ENCODE results near the gene EPDR1. TPM values are rescaled to one million over a fixed set of nuclear protein-coding genes. Genes with fewer than 3 reads are reported as not detected.

Gene EPDR1
- 7.9 TPM for total RNA-seq

DNA sequence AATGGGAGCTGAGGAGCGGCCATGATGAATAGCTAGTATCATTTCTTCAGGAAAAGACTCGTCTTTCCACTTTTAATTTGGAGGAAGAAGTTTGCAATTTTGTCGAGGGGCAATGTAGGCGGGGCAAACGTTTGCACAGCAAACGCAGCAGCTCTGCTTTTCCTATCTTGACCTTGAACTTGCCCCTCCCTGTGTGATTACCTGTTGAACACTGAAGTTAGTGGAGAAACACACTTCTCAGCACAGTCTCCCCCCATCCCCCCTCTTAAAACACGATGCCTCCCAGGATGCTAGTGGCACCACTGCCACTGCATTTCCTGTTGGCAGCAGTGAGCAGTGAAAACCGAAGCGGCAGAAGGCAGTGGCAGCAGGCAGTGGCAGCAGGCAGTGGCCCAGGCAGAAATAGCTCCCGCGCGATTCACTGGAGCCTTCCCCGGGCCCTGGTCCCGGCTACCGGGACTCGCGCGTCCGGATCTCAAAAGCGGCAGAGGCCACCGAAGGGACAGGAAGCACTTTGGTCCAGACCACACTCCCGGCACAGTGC is at the start of gene EPDR1:
Gene EPDR1 (plus strand): TSS at position 336 of the 544 bp plus-strand sequence. CDS start 300 bp downstream, outside the sequence.
- DNase-seq (ENCODE audit: low spot score) = peak; percentile 72

DNA sequence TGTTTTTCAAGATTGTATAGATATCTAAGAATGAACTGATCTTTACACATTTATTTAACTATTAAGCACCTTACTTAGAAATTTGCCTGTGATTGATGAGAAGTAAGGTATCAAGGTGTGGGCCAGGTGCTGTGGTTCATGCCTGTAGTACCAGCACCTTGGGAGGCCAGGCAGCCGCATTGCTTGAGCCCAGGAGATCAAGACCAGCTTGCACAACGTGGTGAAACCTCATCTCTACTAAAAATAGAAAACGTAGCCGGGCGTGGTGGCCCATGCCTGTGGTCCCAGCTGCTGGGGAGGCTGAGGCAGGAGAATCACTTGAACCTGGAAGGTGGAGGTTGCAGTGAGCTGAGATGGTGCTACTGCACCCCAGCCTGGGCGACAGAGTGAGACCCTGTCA is 38.4 kb upstream of the EPDR1 start:
- no peak for ATAC-seq
- no peak for DNase-seq (ENCODE audit: low spot score)

More for the DNA sequence above, at the start of gene EPDR1:
- ATAC-seq = peak; percentile 80

DNA sequence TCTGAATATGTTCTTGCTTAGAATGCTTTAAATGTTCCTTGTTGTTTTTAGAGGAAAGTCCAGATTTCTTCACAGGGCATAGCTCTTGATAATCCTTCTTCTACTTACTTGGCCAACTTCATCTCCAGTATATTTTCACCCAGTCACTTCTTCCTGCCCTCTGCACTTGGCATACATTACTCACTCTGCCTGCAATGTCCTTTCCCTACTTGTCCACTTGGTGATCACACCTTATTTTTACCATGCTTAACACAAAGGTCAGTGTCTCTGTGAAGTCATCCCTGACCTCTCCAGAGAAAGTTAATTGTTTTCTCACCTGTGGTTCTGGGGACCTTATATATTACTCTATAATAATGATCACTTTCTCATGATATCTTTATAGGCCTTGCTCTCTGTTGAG is 27.1 kb upstream of the EPDR1 start:
- no peak for ATAC-seq
- no peak for DNase-seq (ENCODE audit: low spot score)

DNA sequence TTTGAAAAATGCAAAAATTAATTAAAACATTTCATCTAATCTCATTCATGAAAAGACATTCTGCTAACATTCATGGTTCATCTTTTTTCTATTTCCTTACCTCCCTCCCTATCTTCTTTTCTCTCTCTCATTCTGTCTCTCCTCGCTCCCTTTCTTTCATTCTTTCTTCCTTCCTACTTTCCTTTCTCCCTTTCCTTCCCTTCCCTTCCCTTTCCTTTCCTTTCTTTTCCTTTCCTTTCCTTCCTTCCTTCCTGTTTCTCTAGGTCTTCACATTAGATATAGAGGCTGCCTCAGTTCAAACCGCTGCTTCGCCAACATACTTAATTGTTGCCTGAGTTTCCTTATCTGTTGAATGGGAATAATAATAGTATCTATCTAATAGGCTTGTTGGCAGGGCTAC is 25.8 kb upstream of the EPDR1 start:
- DNase-seq (ENCODE audit: low spot score) (no peak), ATAC-seq (no peak)

DNA sequence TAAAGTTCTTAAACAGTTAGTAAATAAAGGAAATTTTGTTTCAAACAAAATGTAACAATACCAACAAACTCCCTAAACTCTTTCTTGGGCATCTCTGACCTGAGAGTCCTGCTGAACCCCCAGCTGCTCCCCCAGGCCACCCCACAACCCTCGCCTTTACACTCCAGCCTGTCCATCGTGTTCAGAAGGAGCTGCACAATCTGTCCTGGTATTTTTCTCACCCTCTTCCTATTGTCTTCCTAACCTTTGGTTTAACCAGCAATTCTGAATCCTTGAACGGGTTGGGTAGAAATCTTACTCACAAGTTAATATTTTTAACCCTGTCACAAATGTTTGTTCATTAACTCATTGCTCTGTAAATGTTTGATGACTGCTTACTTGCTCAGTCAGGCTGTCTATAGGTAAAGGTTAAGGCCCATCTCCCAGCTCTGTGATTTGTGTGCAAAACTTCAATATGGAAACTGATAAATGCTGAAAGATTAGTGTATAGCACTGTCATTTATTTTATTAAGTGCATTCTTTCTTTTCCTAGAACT is 20.7 kb upstream of the EPDR1 start:
- ATAC-seq (no peak), DNase-seq (ENCODE audit: low spot score) (no peak)

DNA sequence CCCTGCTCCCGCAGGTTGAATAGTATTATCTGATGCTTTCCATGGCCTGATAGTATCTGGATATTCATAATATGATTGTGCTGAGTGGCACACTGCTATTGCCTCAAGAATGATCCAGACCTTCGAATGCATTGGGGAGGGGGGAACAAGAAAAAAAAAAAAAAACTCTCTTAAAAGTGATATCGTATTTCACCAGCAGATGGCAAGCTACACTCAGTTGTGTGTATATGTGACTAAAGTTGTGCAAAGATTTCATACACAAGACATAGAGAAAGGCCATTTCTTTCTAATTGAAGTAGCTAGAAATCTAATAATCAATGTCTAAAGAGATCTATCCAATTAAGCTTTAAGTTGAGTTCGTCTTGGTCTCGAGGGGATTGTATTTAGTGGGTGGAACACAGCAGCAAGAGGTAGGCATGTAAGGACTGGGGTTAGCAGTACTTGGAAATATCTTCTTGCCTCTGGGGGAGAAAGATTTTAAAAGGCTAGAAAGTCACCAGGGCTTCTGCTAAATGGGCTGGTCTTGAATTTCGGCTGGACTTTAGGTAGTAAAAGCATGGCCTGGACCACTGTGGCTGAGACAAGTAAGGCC is 19.1 kb upstream of the EPDR1 start:
- peak; percentile 83 for ATAC-seq
- no peak for DNase-seq (ENCODE audit: low spot score)

DNA sequence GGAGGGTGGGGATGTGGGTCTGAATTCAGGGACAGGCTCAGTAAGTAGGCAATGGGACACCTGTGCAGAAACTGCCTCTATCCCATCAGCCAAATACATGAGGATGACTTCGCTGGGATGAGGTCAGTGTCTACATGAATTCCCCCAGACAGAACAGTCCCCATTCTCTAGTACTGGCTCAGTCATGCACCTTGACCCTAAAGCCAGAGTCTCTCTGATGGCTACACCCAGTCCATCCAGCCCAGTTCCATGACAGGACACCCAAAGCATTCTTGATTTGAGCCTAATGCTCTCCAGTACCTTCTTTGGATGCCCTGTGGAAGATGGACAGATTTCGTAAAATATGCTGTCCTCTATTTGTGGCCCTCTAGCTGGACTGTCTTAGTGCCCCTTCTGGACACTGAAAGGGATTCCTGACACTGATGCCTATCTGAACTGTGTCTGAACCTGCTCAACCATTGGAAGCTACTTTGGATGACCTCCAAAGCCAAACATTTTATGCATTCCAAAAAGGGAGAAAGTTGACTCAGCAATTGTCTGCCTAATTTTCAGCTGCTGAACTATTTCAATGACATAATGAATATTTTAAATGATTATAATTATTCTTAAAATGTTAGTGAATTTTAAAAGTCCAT is 18.4 kb upstream of the EPDR1 start:
- ATAC-seq (peak; percentile 89), DNase-seq (ENCODE audit: low spot score) (no peak)

DNA sequence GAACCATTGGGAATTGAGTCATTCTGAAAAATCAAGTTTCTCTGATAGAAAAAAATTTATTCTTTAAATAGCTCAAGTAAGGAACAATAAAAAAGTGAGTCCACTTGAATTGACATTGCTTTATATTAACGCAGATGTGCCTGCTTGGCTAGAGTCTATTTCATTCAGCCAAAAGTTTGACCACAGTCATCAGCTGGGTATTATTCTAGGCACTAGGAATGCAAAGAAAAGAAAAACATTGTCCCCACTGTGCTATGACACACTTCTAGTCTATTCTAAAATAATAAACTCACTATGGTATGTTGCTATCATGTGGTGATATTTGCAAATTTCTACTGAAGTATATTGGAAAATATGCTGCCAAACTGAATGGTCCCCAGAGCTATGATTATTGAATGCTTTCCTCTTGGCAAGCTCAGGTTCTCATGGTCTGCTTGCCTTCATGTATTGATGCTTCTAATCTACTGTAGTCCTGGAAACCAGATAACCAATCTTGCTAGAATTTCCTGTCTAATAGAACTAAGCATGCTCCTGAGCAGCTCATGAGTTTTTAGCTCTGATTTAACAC is 12.1 kb upstream of the EPDR1 start:
- DNase-seq (ENCODE audit: low spot score) = no peak
- no peak for ATAC-seq

DNA sequence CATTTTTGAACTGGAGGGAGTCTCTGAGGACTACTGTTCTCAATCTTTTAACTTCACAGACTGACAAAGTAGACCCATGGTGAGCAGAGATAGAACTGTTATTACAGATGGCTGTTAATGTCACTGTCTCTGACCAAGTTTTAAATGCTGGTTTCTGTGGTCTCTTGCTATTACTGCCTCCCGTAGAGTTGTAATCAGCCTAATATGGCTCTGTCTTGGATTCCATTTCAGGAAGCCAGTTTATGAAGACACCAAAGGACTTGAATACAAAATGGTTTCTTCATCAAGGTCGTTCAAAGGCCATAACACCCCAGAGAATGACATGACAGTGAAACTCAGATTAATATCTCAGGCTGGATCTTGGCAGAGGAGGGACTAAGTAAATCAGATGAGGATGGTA is 7.7 kb upstream of the EPDR1 start:
- no peak for DNase-seq (ENCODE audit: low spot score)
- ATAC-seq = no peak

DNA sequence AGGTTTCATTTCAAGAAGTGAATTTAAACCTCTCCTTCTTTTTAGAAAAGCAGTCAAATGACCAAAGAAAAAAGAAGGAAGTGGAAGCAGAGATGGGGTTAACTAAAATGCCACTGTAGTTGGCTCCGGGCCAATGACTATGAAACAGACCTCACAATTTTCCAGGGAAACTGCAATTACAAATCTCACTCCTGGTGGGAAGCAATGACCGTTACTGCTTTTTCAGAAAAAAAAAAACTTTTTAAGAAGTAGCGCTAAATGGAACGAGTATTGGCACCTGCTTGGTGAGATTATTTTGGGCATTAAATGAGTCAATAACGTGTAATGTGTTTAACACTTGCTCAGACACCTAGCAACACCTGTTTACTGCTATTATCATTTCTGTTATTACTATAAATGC is 5.0 kb upstream of the EPDR1 start:
- no peak for DNase-seq (ENCODE audit: low spot score)
- no peak for ATAC-seq

DNA sequence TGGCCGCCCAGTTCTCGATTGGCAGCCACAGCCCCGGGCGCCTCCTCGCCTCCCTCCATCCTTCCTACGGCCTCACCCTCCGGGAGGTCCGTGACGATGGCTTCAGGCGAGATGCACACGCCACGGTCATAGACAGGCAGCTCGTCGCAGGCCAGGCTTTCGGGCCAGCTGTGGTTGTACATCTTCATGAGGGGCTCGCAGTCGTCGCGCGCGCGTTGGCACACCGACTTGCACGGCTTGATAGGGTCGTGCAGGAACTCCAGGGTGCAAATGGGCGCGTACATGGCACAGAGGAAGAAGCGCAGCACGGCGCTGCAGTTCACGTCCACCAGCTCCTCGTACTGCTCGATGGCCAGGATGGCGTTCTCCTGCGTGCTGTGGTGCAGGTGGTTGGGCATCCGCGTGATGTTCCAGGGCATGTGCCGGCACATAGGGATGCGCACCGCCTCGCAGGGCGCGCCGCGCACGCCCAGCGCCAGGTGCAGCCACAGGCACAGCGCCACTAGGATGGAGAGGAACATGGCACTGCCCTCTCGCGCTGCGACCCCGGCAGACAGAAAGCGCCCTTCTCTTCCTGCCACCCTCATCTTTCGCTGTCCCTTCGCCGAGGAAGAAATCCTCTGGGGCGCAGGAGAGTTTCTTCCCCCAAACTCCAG is 4.3 kb upstream of the EPDR1 start:
- no peak for ATAC-seq

DNA sequence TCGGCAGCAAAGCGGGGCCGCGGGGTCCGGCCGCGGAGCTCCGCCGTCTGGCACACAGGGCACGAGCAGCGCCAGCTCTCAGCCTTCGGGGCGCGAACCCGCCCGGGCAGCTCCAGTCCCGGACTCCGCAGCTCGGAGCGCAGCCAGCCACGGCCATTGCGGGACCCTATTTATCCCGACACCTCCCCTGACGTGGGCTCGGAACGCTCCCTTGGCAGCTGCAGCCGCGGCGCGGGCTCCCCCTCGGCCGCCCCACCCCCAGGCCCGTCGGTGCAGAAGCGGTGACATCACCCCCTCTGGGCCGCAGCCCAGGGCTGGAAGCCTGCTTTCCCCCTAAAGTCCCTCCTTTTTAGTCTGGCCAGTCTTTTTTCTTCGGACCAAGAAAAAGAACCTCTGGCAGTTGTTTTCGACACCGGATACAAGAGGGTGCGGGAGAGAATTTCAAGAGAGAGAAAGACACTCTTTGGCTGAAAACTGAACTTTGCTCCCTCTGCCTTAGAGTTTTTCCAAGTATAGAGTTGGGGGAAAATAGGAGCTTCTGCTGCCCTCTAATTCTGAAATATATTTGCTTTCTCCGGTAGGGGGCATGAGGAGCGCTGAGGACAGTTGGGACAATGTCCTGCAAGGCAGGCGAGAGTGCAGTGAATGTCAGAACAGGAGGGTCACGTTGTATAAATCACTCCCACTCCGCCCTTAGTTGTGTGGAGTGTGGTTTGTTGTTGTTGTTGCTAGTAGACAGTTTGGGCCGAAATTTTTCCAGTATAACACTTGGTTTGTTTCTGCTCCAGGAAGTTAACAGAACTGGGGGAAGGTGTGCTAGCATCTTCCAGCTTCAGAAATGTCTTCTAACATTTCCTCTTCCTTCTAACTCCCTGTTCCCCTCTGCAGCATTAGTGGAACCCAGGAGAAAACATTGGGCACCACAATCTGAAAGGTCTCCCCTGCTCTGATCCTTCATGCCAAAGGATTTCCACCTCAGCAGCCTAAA is 3.5 kb upstream of the EPDR1 start, which contains the start of gene SFRP4:
Gene SFRP4 (minus strand): TSS at position 145 of the 988 bp plus-strand sequence. CDS start 280 bp downstream, outside the sequence.
- DNase-seq (ENCODE audit: low spot score) = peak; percentile 47
- ATAC-seq = peak; percentile 61

More for the DNA sequence above, 4.3 kb upstream of the EPDR1 start:
- no peak for DNase-seq (ENCODE audit: low spot score)

DNA sequence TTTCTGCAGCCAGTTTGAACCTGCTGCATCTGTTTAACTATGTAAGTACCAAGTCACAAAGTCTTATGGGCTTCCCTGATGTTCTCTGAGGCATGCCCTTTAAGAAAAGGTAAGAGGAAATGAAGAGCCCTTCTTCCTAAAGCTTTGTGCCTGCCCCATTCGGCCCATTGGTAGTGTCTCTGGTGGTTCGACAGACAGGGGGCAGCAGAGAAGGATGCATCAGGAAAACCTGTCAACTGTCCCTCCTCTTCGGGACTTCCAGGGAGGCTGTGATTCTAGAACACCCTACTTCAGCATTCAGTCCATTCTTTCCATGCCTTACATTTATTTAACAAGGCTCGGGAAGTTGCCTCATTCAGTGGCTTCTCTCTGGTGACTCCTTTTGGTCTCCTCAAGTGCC is 1.9 kb upstream of the EPDR1 start:
- no peak for DNase-seq (ENCODE audit: low spot score)
- no peak for ATAC-seq

DNA sequence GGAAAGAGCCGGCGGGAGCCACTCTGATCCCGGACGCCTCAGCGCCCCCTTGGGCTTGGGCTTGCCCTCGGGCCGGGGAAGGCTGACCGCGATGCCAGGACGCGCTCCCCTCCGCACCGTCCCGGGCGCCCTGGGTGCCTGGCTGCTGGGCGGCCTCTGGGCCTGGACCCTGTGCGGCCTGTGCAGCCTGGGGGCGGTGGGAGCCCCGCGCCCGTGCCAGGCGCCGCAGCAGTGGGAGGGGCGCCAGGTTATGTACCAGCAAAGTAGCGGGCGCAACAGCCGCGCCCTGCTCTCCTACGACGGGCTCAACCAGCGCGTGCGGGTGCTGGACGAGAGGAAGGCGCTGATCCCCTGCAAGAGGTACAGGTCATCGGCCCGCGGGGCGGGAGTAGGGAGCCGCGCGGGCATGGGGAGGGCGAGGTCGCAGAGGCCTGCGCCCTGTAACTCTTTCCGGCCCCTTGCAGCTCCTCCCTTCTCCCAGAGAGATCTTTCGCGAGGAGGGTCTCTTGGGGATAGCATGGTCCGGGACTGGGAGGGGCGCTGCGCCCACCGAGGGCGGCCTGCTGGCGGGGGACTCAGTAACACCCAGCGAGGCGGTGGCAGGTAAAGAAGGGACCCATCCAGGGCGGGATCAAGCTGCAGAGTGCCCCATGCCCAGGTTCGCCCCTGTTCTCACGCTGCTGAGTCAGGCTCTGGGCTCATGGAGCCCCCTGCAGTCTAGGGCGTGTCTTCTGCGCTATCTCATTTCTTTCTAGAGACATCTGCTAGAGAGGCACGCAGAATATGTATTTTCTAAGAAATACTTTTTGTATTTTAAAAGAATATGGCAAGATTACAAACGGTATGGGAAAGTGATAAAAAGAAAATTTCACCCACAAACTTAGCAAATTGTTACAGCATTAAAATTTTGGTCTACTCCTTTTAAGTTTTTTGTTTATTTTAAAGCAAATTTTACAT is 687 bp downstream of the EPDR1 start:
- ATAC-seq = peak; percentile 83
- DNase-seq (ENCODE audit: low spot score) = peak; percentile 73

DNA sequence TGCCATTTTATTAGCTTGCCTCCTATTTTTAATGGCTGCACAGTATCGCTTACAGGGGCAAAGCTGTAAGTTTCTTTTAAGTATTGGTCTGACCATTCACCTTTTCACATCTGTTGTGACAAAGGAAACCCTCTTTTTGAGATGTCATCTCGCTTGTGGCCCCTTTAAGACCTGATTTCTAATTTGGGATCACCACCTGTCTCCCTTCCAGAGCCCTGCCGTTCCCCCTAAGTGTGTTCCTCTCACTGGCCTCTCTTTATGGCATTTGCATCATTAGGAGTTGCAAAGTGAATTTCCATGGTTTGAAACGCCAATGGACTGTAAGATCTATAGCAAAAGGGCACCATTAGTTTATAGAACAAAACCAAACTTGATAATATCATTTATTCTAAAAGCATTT is 1.4 kb downstream of the EPDR1 start:
- DNase-seq (ENCODE audit: low spot score) = no peak
- no peak for ATAC-seq

DNA sequence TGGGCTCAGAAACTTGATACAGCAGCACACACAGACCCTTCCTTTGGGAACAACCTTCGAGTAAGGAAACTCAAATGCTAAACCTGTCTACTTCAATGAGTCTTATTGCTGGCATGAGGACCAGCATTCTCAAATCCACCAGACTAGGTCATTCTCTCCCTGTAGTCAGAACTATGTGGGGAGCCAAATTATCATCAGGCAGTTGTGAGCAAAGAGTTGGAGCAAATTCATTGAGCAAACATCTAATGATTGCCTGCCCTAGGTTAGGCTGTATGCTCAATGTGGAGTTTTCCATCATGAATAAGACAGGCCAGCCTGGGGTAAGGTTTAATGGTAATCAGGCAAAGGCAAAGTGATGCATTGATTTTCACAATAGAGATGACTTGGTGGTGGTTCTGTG is 3.6 kb downstream of the EPDR1 start:
- ATAC-seq = no peak
- DNase-seq (ENCODE audit: low spot score) = no peak

DNA sequence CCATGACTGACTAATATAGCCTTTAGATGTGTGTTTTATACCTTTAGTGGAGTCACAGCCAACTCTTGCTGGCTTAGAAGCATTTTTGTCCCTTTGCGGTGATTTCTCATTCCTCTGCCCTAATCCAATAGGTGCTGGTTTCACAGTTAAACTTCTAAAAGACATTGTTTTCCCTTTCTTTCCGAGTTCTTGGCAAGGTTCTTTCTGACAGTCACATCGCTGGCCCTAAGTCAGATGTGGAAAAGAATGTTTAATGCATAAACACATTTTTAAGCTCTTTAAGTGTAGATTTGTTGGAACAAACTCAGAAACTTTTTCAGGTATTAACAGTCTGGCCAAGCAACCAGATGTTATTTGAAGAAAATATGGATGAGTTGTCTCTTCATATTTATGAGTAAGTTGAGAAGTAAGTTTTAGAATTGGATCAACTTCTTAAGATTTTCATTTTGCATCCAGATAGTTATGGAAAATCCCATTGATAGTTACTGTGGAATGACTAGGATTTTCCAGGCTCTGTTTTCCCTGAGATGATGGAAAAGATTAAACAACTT is 4.1 kb downstream of the EPDR1 start:
- no peak for ATAC-seq
- no peak for DNase-seq (ENCODE audit: low spot score)

DNA sequence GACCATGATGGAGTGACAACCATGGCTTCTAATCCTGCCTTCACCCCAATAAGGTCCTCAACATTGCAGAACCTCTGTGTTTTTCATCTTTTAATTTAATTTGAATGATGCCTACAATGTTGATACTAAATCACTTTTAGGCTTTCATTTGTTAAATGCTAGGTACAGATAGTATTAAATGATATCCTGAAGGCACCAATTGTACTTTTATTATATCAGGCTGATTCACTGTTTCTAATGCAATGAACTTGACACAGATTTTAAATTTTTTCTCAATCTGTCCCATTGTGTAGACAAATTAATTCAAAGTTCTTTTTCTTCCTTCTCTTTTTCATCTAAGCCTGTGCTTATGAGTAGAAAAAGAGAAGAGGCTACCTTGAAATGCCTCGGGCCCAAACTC is 5.2 kb downstream of the EPDR1 start:
- DNase-seq (ENCODE audit: low spot score) (no peak), ATAC-seq (no peak)

Measured in left lobe of liver (tissue), 2 donors.